IPS-18a (cell line): ENCODE data around the gene INAVA.

Experiments
- H3K27ac ChIP-seq: one replicate; pipeline ENCODE4 v1.5.1; 2013; ENCODE audit warnings: low read length
- H3K27me3 ChIP-seq: one replicate; pipeline ENCODE4 v1.6.1; 2013; ENCODE audit warnings: mild to moderate bottlenecking, low read length; ENCODE audit not compliant: control insufficient read depth, insufficient read depth
- H3K36me3 ChIP-seq: one replicate; pipeline ENCODE4 v1.6.1; 2013; ENCODE audit warnings: low read depth, low read length; ENCODE audit not compliant: control insufficient read depth
- H3K4me1 ChIP-seq: one replicate; pipeline ENCODE4 v1.6.1; 2013; ENCODE audit warnings: low read depth, low read length; ENCODE audit not compliant: control insufficient read depth
- H3K4me3 ChIP-seq: one replicate; pipeline ENCODE4 v1.5.1; 2013; ENCODE audit warnings: low read length
- H3K9ac ChIP-seq: one replicate; pipeline ENCODE4 v1.6.1; 2013; ENCODE audit warnings: mild to moderate bottlenecking, low read length, moderate library complexity
- H3K9me3 ChIP-seq: one replicate; pipeline ENCODE4 v1.6.1; 2013; ENCODE audit warnings: low read depth, low read length; ENCODE audit not compliant: control insufficient read depth

Gene INAVA

GRCh38 chr1:200866521-200866920 is 28.2 kb upstream of the INAVA start:
- H3K27me3 ChIP-seq: no peaks in the 10 kb centered on the region
- H3K9ac ChIP-seq: no peak overlapping the region

DNA sequence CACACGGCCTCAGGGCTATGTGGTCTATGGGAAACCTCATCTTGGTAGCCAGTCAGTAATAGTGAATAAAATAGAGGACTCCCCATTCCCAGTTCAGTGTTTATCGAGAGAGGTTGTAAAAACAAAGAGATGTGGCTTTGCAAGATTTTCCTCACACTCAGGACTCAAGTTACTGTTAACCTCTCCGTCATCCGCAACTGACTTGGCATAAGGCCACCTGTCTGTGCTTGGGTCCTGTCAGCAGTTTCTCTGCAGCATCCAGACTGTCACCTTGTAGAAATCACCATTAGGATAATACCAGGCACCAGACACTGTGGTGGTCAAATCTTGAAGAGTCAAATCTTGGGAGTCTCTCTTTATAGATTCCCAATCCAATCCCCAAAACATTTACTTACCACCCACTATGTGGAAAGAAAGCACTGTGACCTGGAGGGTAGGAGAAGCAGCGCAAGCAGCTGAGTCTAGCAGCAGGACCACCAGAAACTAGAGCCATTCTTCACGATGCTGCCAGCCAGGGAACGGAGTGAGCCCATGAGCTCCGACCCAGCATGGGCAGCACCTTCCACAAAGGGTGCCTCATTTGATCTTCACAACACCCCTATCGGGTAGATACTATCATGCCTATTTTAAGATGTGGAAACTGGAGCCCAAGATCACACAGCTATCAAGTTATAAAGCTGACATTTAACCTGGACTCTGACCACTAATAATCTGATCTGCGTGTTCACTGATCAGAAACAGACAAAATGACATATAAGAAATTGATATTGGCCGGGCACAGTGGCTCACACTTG is 27.5 kb upstream of the INAVA start:
- no peaks in the 10 kb centered on the region for H3K9me3 ChIP-seq
- no peak overlapping the region for H3K9ac ChIP-seq
- no peaks in the 10 kb centered on the region for H3K27me3 ChIP-seq
- H3K4me1 ChIP-seq: no peaks in the 10 kb centered on the region
- H3K36me3 ChIP-seq: no peaks in the 10 kb centered on the region
- H3K27ac ChIP-seq: no peak overlapping the region
- H3K4me3 ChIP-seq: no peak overlapping the region

More at GRCh38 chr1:200866521-200866920, 28.2 kb upstream of the INAVA start:
- H3K4me3 ChIP-seq: no peak overlapping the region
- H3K4me1 ChIP-seq: no peaks in the 10 kb centered on the region
- H3K9me3 ChIP-seq: no peaks in the 10 kb centered on the region
- no peak overlapping the region for H3K27ac ChIP-seq
- no peaks in the 10 kb centered on the region for H3K36me3 ChIP-seq

- H3K27me3 ChIP-seq: no peaks in the 10 kb centered on the region
- no peak overlapping the region for H3K4me3 ChIP-seq
- H3K27ac ChIP-seq: no peak overlapping the region
- no peaks in the 10 kb centered on the region for H3K36me3 ChIP-seq
- H3K4me1 ChIP-seq: no peaks in the 10 kb centered on the region
- no peak overlapping the region for H3K9ac ChIP-seq
- no peaks in the 10 kb centered on the region for H3K9me3 ChIP-seq
These were observed 25.3 kb upstream of the INAVA start for GRCh38 chr1:200869376-200869752.

DNA sequence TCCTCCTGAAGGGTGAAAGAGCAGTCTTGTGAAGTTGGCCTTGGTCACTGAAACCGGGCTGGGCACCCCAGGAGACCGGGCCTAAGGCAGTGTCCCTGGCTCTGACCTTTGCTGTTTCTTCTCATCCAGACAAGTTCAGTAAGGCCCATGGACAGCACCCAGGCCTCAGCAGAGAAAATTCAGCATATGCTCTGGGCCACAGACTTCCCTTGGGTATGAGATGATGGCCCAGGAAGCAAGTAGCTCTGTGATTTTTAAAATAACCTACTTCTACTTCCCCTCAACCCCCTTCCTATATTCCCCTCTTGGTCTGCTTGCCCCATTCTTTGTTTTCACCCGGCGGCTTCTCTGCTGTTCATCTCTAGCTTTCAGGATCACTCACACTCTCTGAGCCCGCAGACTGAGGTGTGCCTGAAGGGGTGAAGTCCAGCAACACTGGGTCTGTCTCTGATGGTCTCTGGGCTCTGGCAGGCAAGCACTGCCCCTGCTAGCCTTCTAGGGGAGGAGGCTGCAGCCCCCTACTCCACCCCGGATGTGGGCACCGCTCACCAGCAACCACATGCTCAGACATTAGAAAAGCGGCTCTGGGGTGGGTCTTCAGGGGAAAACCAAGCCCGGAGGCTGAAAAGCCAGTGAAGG is 24.8 kb upstream of the INAVA start:
- Histone ChIP-seq H3K4me1 (no peaks in the 10 kb centered on the region), H3K9ac (no peak overlapping the region), H3K27ac (no peak overlapping the region), H3K27me3 (no peaks in the 10 kb centered on the region), H3K9me3 (no peaks in the 10 kb centered on the region), H3K4me3 (no peak overlapping the region), H3K36me3 (no peaks in the 10 kb centered on the region)

DNA sequence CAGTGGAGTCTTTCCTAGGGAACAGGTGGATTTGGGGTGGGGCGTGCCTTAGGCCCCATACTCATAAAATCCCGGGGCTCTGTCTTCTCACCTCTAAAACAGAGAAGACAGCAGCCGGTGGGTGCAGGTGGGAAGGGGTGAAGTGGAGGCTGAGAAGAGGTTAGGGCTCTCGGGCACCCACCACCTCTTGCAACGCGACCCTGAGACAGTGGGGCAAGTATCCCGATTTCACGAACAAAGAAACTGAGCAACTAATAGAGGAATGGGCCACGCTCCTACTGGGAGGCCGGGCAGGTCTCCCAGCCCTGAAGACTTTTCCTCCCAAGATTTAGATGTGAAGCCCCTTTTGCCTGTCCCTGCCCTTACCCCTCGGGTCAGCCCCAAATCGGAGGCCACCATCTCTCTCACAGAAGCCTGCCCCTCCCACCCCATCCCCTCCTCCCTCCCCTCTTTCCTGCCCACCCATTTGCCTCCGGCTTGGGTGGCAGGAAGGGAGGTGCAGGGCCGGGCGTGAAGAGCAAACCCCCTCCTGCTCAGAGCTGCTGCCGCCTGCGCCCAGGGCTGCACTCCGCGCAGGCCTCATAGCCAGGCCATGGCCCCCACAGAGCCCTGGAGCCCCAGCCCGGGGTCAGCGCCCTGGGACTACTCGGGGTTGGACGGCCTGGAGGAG is 22.1 kb upstream of the INAVA start, which contains the start of gene GPR25:
Gene GPR25, plus strand, starts transcription at position 536 of the 670 bp plus-strand sequence. Its CDS starts 57 bp downstream, at position 593.
- no peaks in the 10 kb centered on the region for H3K36me3 ChIP-seq
- no peak within 1 kb of the TSS for H3K27ac ChIP-seq
- no peak within 1 kb of the TSS for H3K4me3 ChIP-seq
- no peak within 1 kb of the TSS for H3K9ac ChIP-seq
- no peaks in the 10 kb centered on the region for H3K27me3 ChIP-seq
- no peaks in the 10 kb centered on the region for H3K9me3 ChIP-seq
- H3K4me1 ChIP-seq: peaks cover 6% of the 10 kb centered on the region

GRCh38 chr1:200873116-200873670 is 21.5 kb upstream of the INAVA start:
- no peaks in the 10 kb centered on the region for H3K9me3 ChIP-seq
- no peak overlapping the region for H3K27ac ChIP-seq
- no peaks in the 10 kb centered on the region for H3K27me3 ChIP-seq
- no peak overlapping the region for H3K9ac ChIP-seq
- peaks cover 6% of the 10 kb centered on the region for H3K4me1 ChIP-seq
- no peak overlapping the region for H3K4me3 ChIP-seq
- no peaks in the 10 kb centered on the region for H3K36me3 ChIP-seq

DNA sequence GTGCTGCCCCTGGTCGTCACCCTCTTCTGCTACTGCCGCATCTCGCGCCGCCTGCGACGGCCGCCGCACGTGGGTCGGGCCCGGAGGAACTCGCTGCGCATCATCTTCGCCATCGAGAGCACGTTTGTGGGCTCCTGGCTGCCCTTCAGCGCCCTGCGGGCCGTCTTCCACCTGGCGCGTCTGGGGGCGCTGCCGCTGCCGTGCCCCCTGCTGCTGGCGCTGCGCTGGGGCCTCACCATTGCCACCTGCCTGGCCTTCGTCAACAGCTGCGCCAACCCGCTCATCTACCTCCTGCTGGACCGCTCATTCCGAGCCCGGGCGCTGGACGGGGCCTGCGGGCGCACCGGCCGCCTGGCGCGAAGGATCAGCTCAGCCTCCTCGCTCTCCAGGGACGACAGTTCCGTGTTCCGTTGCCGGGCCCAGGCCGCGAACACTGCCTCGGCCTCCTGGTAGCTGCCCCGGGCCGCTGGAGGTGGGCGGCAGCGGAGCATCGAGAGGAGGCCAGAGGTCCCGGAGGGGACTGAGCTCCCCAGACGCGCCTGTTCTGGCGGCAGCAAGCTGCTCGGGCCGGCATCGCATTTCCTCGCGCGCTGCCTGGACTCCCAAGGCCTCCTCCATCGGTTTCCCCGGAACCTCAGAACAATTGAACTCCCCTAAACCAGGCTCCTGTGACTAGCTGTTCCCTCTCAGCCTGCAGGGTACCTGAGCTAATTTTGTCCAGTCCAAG is 20.9 kb upstream of the INAVA start:
- H3K36me3 ChIP-seq: no peaks in the 10 kb centered on the region
- H3K27ac ChIP-seq: no peak overlapping the region
- no peak overlapping the region for H3K9ac ChIP-seq
- no peak overlapping the region for H3K4me3 ChIP-seq
- no peaks in the 10 kb centered on the region for H3K9me3 ChIP-seq
- H3K27me3 ChIP-seq: no peaks in the 10 kb centered on the region
- H3K4me1 ChIP-seq: peaks cover 6% of the 10 kb centered on the region

DNA sequence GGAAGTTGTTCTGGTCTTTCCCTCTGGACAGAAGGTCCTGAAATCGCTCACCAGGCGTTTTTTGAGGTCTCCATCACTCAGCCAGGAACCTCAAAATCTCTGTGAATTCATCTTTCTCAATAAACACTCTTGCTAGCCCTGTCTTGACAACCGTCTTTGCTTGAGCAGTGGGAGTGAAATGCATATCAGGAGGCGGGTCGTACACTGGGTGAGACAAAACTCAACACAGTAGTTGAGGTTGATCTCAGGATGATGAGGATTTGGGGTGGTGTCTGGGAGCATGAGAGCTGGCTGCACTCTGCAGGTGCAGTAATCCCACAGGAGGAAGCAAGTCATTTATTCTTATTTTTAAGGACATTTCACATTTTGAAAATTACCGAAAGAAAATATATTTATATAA is 20.0 kb upstream of the INAVA start:
- H3K27ac ChIP-seq: no peak overlapping the region

DNA sequence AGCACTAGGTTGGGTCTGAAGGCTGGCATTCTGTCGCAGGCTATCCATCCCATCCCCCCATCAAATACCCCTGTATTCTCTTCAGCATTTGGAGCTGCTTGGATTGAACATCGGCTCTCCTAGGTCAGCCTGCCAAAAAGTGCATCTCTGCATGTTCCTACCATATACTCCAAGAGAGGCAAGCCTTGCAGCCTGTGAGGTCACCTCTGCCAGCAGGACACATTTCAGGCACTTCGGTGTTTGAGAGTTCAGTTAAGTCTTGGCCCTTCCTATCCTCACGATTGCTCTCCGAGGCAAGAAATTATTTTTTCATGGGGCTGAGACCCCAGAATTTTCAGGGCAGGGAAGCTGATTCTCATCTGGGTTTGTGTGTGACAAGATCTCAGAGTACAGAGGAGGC is 19.3 kb upstream of the INAVA start:
- H3K9ac ChIP-seq: no peak overlapping the region
- H3K36me3 ChIP-seq: no peaks in the 10 kb centered on the region
- H3K4me1 ChIP-seq: peaks cover 6% of the 10 kb centered on the region
- no peak overlapping the region for H3K4me3 ChIP-seq
- no peak overlapping the region for H3K27ac ChIP-seq
- no peaks in the 10 kb centered on the region for H3K9me3 ChIP-seq
- no peaks in the 10 kb centered on the region for H3K27me3 ChIP-seq

More for the DNA sequence above, 20.0 kb upstream of the INAVA start:
- H3K4me3 ChIP-seq: no peak overlapping the region
- peaks cover 6% of the 10 kb centered on the region for H3K4me1 ChIP-seq
- H3K9me3 ChIP-seq: no peaks in the 10 kb centered on the region
- H3K9ac ChIP-seq: no peak overlapping the region
- no peaks in the 10 kb centered on the region for H3K27me3 ChIP-seq
- no peaks in the 10 kb centered on the region for H3K36me3 ChIP-seq

DNA sequence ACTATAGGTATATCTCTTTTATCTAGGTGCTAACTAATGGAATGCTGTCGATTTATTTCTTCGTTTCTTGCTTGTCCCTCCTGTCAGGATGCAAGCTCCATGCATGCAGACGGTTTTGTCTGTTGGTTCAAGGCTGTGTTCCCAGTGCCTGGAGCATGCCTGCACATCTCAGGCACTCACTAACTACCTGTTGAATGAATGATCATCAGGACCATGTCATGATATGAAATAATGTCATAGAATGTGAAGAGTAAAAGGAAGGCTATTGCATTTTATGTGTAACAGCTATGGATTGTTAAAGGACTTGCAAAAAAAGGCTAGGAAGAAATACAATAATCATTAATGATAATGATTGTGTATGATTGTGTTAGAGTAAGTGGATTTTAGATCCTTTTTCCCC is 17.7 kb upstream of the INAVA start:
- H3K4me3 ChIP-seq: no peak overlapping the region
- no peaks in the 10 kb centered on the region for H3K27me3 ChIP-seq
- H3K36me3 ChIP-seq: no peaks in the 10 kb centered on the region
- H3K4me1 ChIP-seq: peaks cover 6% of the 10 kb centered on the region
- no peak overlapping the region for H3K27ac ChIP-seq
- no peaks in the 10 kb centered on the region for H3K9me3 ChIP-seq
- no peak overlapping the region for H3K9ac ChIP-seq
